Fibroblast of lung (primary cell): Measurements from ENCODE around the gene HTRA2. TPM values are rescaled to one million over a fixed set of nuclear protein-coding genes. Genes with fewer than 3 reads are reported as not detected.

ENCODE experiments used
- DNase-seq, 2 donors: peaks; one replicate each; pipeline versions ENCODE4 v3.0.0 to v3.0.0-alpha.2; 2010; ENCODE audit warnings: low read depth in 2 of 2
- H2AFZ ChIP-seq: 2 replicates; pipeline ENCODE4 v1.5.1; 2012; ENCODE audit warnings: low read length, control low read depth, inconsistent platforms
- H3K27ac ChIP-seq: 2 replicates; pipeline ENCODE4 v1.5.1; 2011; ENCODE audit warnings: low read length, control low read depth; ENCODE audit not compliant: insufficient read depth
- H3K27me3 ChIP-seq: 2 replicates; pipeline ENCODE4 v1.5.1; 2011; ENCODE audit warnings: mild to moderate bottlenecking, low read length; ENCODE audit not compliant: control insufficient read depth, insufficient read depth
- H3K36me3 ChIP-seq: 2 replicates; pipeline ENCODE4 v1.5.1; 2011; ENCODE audit warnings: low read length; ENCODE audit not compliant: control insufficient read depth, insufficient read depth
- H3K4me1 ChIP-seq: 2 replicates; pipeline ENCODE4 v1.5.1; 2011; ENCODE audit warnings: low read length; ENCODE audit not compliant: control insufficient read depth, insufficient read depth; ENCODE audit errors: extremely low read depth
- H3K4me2 ChIP-seq: 2 replicates; pipeline ENCODE4 v1.5.1; 2011; ENCODE audit warnings: low read length, control low read depth; ENCODE audit not compliant: insufficient read depth; ENCODE audit errors: extremely low read depth
- H3K4me3 ChIP-seq, 4 experiments: fragments of 200-600 bp in 1 of 4; sonication (generic) in 1 of 4; replicated peaks in 1 of 4; 2 replicates each; pipeline ENCODE4 v1.5.1; 2011 to 2016; ENCODE audit warnings: low read length in 4 of 4, low read depth in 3 of 4, mild to moderate bottlenecking in 3 of 4, control low read depth in 2 of 4, inconsistent platforms in 1 of 4, mixed read lengths in 1 of 4; ENCODE audit not compliant: insufficient read depth in 1 of 4; ENCODE audit errors: control extremely low read depth in 1 of 4
- H3K79me2 ChIP-seq: 2 replicates; pipeline ENCODE4 v1.5.1; 2012; ENCODE audit warnings: mild to moderate bottlenecking, low read length, inconsistent platforms; ENCODE audit not compliant: control insufficient read depth, insufficient read depth
- H3K9ac ChIP-seq: 2 replicates; pipeline ENCODE4 v1.5.1; 2011; ENCODE audit warnings: mild to moderate bottlenecking, low read length, control low read depth; ENCODE audit not compliant: insufficient read depth
- H3K9me3 ChIP-seq: 2 replicates; pipeline ENCODE4 v1.5.1; 2012; ENCODE audit warnings: low read depth, low read length; ENCODE audit not compliant: control insufficient read depth, insufficient read depth
- H4K20me1 ChIP-seq: 2 replicates; pipeline ENCODE4 v1.5.1; 2011; ENCODE audit warnings: low read length; ENCODE audit not compliant: control insufficient read depth, insufficient read depth; ENCODE audit errors: extremely low read depth
- EZH2 ChIP-seq: IDR thresholded peaks from 2 replicates; pipeline ENCODE4 v1.5.1; 2012; ENCODE audit warnings: low read length, control low read depth, mild to moderate bottlenecking; ENCODE audit errors: missing control alignments
- polyA plus RNA-seq, 2 donors: library from polyadenylated mRNA; depleted of rRNA in 1 of 2; stranded (reverse) in 1 of 2; unstranded in 1 of 2; fragments of >200 nt; gene quantifications; 2 replicates each; pipeline ENCODE4 v1.2.1, GENCODE V29; 2011 to 2012; ENCODE audit warnings: missing spikeins in 1 of 2
- total RNA-seq: library from RNA; depleted of rRNA; stranded (reverse); fragments of >200 nt; gene quantifications from 2 replicates; pipeline ENCODE4 v1.2.1, GENCODE V29; 2014
- TF ChIP-seq, protein P1 (sequence below), 2 donors: IDR thresholded peaks in 1 of 2; conservative IDR thresholded peaks in 1 of 2; 1 replicate in 1 of 2; 2 replicates in 1 of 2; pipeline ENCODE4 v1.5.1; 2011 to 2012; ENCODE audit warnings: low read length in 2 of 2, control low read depth in 1 of 2, inconsistent platforms in 1 of 2, low read depth in 1 of 2, mild to moderate bottlenecking in 1 of 2

The HTRA2 gene
- total and polyA plus RNA-seq, 2 donors (not counting 1 experiment from before 2014, with no cell fraction given): 18.8 to 45.7 TPM

DNA sequence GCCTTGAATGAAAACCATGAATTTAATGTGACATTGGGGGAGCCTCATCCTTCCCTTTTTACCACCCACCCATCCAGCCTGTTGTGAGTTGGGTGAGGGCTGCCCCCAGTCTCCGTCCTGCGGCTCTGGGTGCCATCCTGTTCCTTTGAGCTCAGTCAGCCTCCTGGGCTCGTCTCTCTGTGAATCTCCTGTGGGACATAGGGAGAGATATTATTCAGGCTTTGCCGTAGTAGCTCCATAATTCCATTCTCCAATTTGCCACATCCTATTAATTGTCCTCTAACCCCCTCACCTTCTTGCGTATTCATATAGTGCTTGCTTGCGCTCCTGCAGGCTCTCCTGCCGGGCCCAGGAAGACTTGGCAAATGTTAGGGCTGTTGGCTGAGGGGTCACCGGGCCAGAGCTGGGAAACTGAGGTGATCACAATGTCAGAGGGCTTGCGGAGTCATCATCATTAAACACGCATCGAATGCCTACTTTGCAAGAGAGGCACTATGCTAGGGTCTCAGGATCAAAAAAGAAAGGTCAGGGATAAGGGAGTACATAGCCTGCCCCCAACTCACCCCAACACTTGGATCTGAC lies 3.0 kb upstream of the HTRA2 start:
- Histone ChIP-seq H3K4me3 (no peak overlapping the region), H2AFZ (no peak overlapping the region), H4K20me1 (no peaks in the 10 kb centered on the region), H3K4me2 (no peak overlapping the region), H3K36me3 (peaks cover 18% of the 10 kb centered on the region), H3K79me2 (peaks cover 25% of the 10 kb centered on the region), H3K27ac (no peak overlapping the region), H3K27me3 (no peaks in the 10 kb centered on the region), H3K4me1 (peaks cover 7% of the 10 kb centered on the region), H3K9me3 (no peaks in the 10 kb centered on the region), H3K9ac (no peak overlapping the region)
- DNase-seq: no peak
- TF ChIP-seq, protein P1, sequence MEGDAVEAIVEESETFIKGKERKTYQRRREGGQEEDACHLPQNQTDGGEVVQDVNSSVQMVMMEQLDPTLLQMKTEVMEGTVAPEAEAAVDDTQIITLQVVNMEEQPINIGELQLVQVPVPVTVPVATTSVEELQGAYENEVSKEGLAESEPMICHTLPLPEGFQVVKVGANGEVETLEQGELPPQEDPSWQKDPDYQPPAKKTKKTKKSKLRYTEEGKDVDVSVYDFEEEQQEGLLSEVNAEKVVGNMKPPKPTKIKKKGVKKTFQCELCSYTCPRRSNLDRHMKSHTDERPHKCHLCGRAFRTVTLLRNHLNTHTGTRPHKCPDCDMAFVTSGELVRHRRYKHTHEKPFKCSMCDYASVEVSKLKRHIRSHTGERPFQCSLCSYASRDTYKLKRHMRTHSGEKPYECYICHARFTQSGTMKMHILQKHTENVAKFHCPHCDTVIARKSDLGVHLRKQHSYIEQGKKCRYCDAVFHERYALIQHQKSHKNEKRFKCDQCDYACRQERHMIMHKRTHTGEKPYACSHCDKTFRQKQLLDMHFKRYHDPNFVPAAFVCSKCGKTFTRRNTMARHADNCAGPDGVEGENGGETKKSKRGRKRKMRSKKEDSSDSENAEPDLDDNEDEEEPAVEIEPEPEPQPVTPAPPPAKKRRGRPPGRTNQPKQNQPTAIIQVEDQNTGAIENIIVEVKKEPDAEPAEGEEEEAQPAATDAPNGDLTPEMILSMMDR (conservative IDR thresholded peaks at IDR 0.05 in 1 of 2, IDR thresholded peaks at IDR 0.05 in 1 of 2; ENCODE audit: low read depth in 1 of 2, low read length in 2 of 2): no peak
- TF ChIP-seq EZH2: no peak

- H3K79me2 ChIP-seq: peaks cover 25% of the 10 kb centered on the region
- no peak overlapping the region for H2AFZ ChIP-seq
- no peak overlapping the region for H3K9ac ChIP-seq
- no peak for DNase-seq
- TF ChIP-seq, protein P1 (conservative IDR thresholded peaks at IDR 0.05 in 1 of 2, IDR thresholded peaks at IDR 0.05 in 1 of 2; ENCODE audit: low read depth in 1 of 2, low read length in 2 of 2): no peak
- TF ChIP-seq EZH2: no peak
- no peak overlapping the region for H3K4me3 ChIP-seq
- H3K4me1 ChIP-seq: peaks cover 7% of the 10 kb centered on the region
- H4K20me1 ChIP-seq: no peaks in the 10 kb centered on the region
- no peak overlapping the region for H3K4me2 ChIP-seq
- peaks cover 18% of the 10 kb centered on the region for H3K36me3 ChIP-seq
- H3K27ac ChIP-seq: no peak overlapping the region
- no peaks in the 10 kb centered on the region for H3K9me3 ChIP-seq
- no peaks in the 10 kb centered on the region for H3K27me3 ChIP-seq
These were observed 2.0 kb upstream of the HTRA2 start for GRCh38 chr2:74527741-74528140.

DNA sequence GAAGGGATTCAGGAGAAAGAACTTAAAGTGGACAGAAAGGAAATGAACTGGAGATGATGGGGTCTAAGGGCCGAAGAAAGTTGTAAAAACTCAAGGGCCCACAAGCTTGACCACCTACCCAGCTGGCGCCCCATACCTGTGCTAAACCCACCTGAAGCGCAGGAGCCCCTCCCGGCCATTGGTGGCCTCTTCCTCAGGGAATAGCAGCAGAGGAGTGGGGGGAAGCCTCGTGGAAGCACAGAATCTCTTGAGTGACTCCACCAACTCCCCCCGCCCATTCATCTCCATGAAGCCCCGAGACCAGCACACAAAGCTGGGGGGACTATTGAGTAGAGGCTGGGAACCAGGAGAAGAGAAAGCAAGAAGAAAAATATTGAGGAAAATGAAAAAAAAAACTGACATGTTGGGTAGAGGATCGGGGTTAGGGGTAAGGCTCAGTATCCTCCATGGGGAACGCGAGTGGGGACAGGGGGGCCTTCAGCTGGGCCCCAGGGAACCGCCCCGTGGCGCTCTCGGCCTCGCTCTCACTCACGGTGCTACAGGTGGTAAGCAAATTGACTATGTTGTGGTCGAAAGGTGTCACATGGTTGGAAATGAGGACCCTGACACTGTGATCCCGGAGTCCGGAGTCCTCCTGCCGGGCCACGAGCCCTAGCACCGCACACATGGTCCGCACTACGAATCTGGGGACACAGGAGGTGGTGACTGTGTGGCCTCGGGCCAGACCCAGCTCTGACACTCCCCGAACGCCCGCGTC lies 955 bp upstream of the HTRA2 start:
- no peak for TF ChIP-seq EZH2
- TF ChIP-seq, protein P1 (conservative IDR thresholded peaks at IDR 0.05 in 1 of 2, IDR thresholded peaks at IDR 0.05 in 1 of 2; ENCODE audit: low read depth in 1 of 2, low read length in 2 of 2): no peak
- no peaks in the 10 kb centered on the region for H3K27me3 ChIP-seq
- no peaks in the 10 kb centered on the region for H4K20me1 ChIP-seq
- peaks cover 25% of the 10 kb centered on the region for H3K79me2 ChIP-seq
- H3K4me2 ChIP-seq: peak overlapping the region; percentile 91
- H2AFZ ChIP-seq: peak overlapping the region; percentile 87
- H3K4me1 ChIP-seq: peaks cover 7% of the 10 kb centered on the region
- no peaks in the 10 kb centered on the region for H3K9me3 ChIP-seq
- no peak for DNase-seq
- H3K36me3 ChIP-seq: peaks cover 21% of the 10 kb centered on the region
- H3K4me3 ChIP-seq: peak overlapping the region; percentile 86 to 97 (median 92)
- peak overlapping the region; percentile 96 for H3K9ac ChIP-seq
- H3K27ac ChIP-seq: peak overlapping the region; percentile 90
